Cardiac muscle cell (in vitro differentiated cells and primary cell): Measurements from ENCODE around the gene DOC2B. TPM values are rescaled to one million over a fixed set of nuclear protein-coding genes. Genes with fewer than 3 reads are reported as not detected.
"Not testable (repeated sequence)": the region's sequence is repeated elsewhere in the genome, so short reads cannot be mapped to it uniquely, and the experiment has no call there.

ENCODE experiments used
- DNase-seq, 2 donors: peaks; one replicate each; pipeline versions ENCODE4 v3.0.0 to v3.0.0-alpha.2; 2010 to 2017; ENCODE audit warnings: low read depth in 1 of 2, low spot score in 1 of 2
- H3K27ac ChIP-seq: fragments of 200-600 bp; sonication (generic); 2 replicates; pipeline ENCODE4 v1.5.1; 2016
- H3K27me3 ChIP-seq: fragments of 200-600 bp; sonication (generic); 2 replicates; pipeline ENCODE4 v1.6.0; 2016; ENCODE audit warnings: control low read depth
- H3K36me3 ChIP-seq: fragments of 200-600 bp; sonication (generic); 2 replicates; pipeline ENCODE4 v1.5.1; 2016; ENCODE audit warnings: control low read depth
- H3K4me1 ChIP-seq: fragments of 200-600 bp; sonication (generic); 2 replicates; pipeline ENCODE4 v1.8.1; 2017; ENCODE audit warnings: low read depth, mild to moderate bottlenecking, mixed run types
- H3K4me3 ChIP-seq: fragments of 200-600 bp; sonication (generic); 2 replicates; pipeline ENCODE4 v1.5.1; 2016; ENCODE audit warnings: mild to moderate bottlenecking
- H3K9me3 ChIP-seq: fragments of 200-600 bp; sonication (generic); 2 replicates; pipeline ENCODE4 v1.5.1; 2017; ENCODE audit warnings: low read depth, mild to moderate bottlenecking, control low read depth
- CTCF ChIP-seq: IDR thresholded peaks from 2 replicates; pipeline ENCODE4 v1.5.1; 2012; ENCODE audit warnings: low read depth, mild to moderate bottlenecking, low read length
- polyA plus RNA-seq: library from polyadenylated mRNA; unstranded; fragments of >200 nt; fragmentation: Nextera tagmentation; extraction: Ambion mirVana; gene quantifications from 2 replicates; pipeline ENCODE4 v1.2.1, GENCODE V29; 2016
- total RNA-seq: library from RNA; depleted of rRNA; stranded (reverse); fragments of >200 nt; gene quantifications from 2 replicates; pipeline ENCODE4 v1.2.3, GENCODE V29; 2016

DOC2B gene
- total and polyA plus RNA-seq, 2 experiments from 2014 or later, result 0.21 to 1.6 TPM

GRCh38 chr17:222172-222571, 40.7 kb upstream of the DOC2B start:
- peak in 1 of 2 donors; percentile 14 for DNase-seq
- TF ChIP-seq CTCF, result no peak
- Histone ChIP-seq H3K27ac (no peak overlapping the region), H3K4me1 (no peaks in the 10 kb centered on the region), H3K9me3 (no peaks in the 10 kb centered on the region), H3K27me3 (no peaks in the 10 kb centered on the region), H3K36me3 (no peaks in the 10 kb centered on the region), H3K4me3 (no peak overlapping the region)

GRCh38 chr17:219696-220095, 38.2 kb upstream of the DOC2B start:
- DNase-seq, result no peak
- no peaks in the 10 kb centered on the region for H3K4me1 ChIP-seq
- H3K27me3 ChIP-seq, result no peaks in the 10 kb centered on the region
- TF ChIP-seq CTCF, result no peak
- H3K4me3 ChIP-seq, result no peak overlapping the region
- no peaks in the 10 kb centered on the region for H3K9me3 ChIP-seq
- H3K27ac ChIP-seq, result no peak overlapping the region
- no peaks in the 10 kb centered on the region for H3K36me3 ChIP-seq

GRCh38 chr17:218432-219110, 37.1 kb upstream of the DOC2B start:
- TF ChIP-seq CTCF, result no peak
- Histone ChIP-seq H3K9me3 (no peaks in the 10 kb centered on the region), H3K4me1 (no peaks in the 10 kb centered on the region), H3K27me3 (no peaks in the 10 kb centered on the region), H3K27ac (no peak overlapping the region), H3K36me3 (no peaks in the 10 kb centered on the region), H3K4me3 (no peak overlapping the region)
- no peak for DNase-seq

GRCh38 chr17:216625-217024, 35.2 kb upstream of the DOC2B start:
- no peaks in the 10 kb centered on the region for H3K36me3 ChIP-seq

GRCh38 chr17:215563-216478, 34.4 kb upstream of the DOC2B start:
- DNase-seq, result not testable (repeated sequence)

More at GRCh38 chr17:216625-217024, 35.2 kb upstream of the DOC2B start:
- no peaks in the 10 kb centered on the region for H3K27me3 ChIP-seq
- no peak for DNase-seq
- no peaks in the 10 kb centered on the region for H3K9me3 ChIP-seq
- no peak overlapping the region for H3K4me3 ChIP-seq
- H3K4me1 ChIP-seq, result no peaks in the 10 kb centered on the region
- TF ChIP-seq CTCF, result no peak
- H3K27ac ChIP-seq, result no peak overlapping the region

GRCh38 chr17:214881-215331, 33.5 kb upstream of the DOC2B start:
- Histone ChIP-seq H3K4me3 (no peak overlapping the region), H3K4me1 (no peaks in the 10 kb centered on the region), H3K27me3 (no peaks in the 10 kb centered on the region), H3K27ac (no peak overlapping the region), H3K9me3 (no peaks in the 10 kb centered on the region), H3K36me3 (no peaks in the 10 kb centered on the region)
- no peak for TF ChIP-seq CTCF
- DNase-seq, result no peak

More at GRCh38 chr17:215563-216478, 34.4 kb upstream of the DOC2B start:
- not testable (repeated sequence) for H3K27ac ChIP-seq, H3K36me3 ChIP-seq, H3K4me3 ChIP-seq, H3K4me1 ChIP-seq, H3K27me3 ChIP-seq, H3K9me3 ChIP-seq
